ENCODE data around the gene IKZF3.
A peak's percentile ranks its signal among the peaks of the same experiment; 100 is the strongest.
"Not testable (repeated sequence)": the region's sequence is repeated elsewhere in the genome, so short reads cannot be mapped to it uniquely, and the experiment has no call there.

IKZF3 gene

GRCh38 chr17:39863918-39864746 lies at the start of gene IKZF3:
Gene IKZF3 (minus strand): TSS chr17:39864312. CDS start chr17:39864126, 186 bp downstream.
- DNase-seq, result peak; percentile 70

GRCh38 chr17:39908789-39909352 lies 44.8 kb upstream of the IKZF3 start:
- no peak for DNase-seq

DNA sequence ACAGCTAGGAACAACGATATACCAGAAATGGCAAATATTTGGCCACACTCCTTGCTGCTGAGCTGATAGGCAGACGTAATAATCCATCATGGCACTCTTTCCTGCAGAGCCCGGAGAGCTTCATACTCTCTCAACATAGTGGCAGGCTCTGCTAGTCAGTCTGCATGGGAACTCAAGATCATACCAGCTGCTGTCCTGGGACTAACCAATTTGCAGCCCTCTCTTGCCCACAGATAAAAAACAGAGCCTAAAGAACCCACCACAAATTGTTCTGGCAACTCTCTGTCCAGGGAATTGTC lies 40.8 kb upstream of the IKZF3 start:
- no peak for DNase-seq

- no peak for DNase-seq
Observed at GRCh38 chr17:39903158-39903884, 39.2 kb upstream of the IKZF3 start.

GRCh38 chr17:39902027-39902426 lies 37.9 kb upstream of the IKZF3 start:
- not testable (repeated sequence) for DNase-seq

DNA sequence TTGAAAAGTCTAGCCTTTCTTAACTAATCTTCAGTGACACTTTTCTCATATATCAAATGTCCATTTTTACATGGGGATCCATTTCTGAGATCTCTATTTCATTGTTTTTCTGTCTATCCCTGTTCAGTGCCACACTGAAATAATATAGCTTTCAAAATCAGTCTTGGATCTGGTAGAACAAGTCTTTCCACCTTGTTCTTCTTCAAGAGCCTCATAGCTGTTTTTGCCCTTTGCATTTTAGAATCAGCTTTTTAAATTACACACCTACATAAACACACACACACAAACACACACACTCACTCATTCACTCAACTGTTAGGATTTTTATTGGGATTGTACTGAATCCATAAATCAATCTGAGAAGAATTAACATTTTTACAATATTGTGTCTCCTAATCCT lies 35.1 kb upstream of the IKZF3 start:
- DNase-seq, result no peak

DNA sequence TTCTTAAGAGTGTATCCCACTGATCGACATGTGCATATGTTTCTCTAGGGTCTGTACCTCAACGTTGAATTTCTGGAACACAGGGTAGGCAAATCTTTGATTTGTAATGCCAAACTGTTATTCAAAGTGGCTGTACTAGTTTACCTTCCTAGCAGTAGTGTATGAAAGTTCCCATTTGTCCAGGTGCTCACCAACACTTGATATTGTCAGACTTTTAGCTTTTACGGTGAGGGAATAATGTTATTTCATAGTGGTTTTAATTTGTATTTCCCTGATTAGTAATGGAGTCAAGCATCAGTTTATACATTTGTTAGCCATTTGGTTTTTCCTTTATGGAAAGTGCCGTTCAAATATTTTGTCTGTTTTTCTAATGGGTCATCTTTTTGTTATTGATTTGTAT lies 34.0 kb upstream of the IKZF3 start:
- no peak for DNase-seq

DNA sequence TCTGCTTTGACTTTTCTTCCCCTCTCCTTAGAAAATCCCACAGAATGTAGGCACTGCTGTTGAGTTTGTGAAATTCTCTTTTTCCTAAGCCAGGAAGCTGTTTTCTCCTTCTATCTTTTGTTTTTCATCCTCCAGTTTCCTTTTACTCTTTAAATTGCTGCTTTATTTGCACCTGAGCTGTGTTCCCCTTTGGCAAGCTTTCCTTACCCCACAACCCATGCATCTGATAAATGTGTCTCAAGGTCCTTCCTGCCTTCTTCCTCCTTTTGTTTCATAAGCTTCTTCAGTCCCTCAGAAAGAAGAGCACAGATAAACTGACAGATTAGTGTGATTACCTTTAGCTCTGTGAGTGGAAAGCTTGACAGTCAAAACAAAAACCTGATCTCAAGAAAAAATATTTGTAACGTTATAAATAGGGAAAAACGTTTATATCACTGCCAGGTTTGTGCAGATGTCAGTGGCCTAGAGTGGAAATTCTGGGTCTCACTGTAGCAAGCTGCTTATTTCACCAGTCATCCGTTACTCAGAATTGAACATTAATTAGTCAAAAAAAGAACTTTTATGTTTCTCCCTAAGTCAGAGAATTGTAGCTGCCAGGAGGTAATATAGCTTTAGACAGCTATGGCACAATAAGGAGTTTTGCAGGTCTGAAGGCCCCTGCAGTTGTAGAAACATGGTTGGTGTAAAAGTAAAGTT lies 30.7 kb upstream of the IKZF3 start:
- DNase-seq, result no peak

DNA sequence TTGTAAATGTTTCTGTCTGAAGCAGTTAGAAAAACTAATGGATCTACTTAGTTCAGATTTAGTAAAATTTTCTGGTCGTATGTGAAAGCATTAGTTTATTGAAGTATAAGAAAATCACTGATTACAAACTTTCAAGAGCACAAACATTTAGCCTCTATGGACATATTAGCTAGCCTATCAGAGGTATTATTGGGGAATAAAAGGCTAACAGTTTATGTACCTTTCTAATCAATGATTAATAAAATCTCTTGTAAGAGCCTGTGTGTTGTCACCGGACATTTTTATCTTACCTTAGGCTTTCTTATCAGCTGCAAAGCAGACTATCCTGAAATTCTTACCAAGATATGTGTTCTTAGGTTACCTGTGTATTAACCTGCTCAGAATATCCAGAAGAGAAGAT lies 25.1 kb upstream of the IKZF3 start:
- DNase-seq, result no peak

- DNase-seq, result no peak
Observed at GRCh38 chr17:39887078-39887477, 23.0 kb upstream of the IKZF3 start.

- DNase-seq, result not testable (repeated sequence)
Observed at GRCh38 chr17:39886102-39886501, 22.0 kb upstream of the IKZF3 start.

DNA sequence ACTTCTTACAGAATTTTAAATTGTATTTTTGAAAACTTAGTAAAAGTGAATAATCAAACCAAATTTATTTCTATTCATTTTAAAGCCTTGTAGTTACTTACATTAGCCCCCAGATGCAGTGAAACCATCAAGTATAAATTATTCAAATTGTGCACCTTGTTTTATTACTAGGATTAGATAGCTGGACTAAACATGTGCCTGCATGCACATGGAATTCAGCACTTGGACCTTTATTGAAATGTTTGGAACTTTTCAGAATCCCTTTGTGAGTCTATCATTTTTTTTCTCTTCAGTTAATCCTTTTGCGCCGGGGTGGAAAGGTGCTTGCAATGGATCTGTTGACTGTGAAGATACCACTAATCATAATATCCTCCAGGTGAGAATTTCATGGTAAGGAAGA lies 8.6 kb upstream of the IKZF3 start:
- DNase-seq, result no peak

GRCh38 chr17:39871801-39872200 lies 7.7 kb upstream of the IKZF3 start:
- no peak for DNase-seq

DNA sequence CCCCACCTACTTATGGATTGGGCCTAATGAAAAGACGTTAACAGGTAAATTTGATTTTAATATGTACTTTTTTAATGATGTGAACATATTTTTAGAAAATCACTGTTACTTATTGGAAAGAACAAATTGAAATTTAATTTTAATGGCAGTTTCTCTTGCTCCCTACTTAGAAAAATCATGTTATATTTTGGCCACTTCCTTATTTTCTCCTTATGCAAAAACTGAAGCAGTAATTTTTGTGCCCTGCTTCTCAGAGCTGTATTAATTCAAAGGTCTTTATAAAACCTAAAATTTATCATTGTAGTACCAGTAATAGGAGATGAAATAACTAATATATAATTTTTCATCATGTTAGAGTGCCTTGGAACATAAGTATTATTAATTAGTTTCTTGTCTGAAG lies 6.7 kb upstream of the IKZF3 start:
- DNase-seq, result no peak

- DNase-seq, result no peak
Observed at GRCh38 chr17:39868554-39868942, 4.4 kb upstream of the IKZF3 start.

DNA sequence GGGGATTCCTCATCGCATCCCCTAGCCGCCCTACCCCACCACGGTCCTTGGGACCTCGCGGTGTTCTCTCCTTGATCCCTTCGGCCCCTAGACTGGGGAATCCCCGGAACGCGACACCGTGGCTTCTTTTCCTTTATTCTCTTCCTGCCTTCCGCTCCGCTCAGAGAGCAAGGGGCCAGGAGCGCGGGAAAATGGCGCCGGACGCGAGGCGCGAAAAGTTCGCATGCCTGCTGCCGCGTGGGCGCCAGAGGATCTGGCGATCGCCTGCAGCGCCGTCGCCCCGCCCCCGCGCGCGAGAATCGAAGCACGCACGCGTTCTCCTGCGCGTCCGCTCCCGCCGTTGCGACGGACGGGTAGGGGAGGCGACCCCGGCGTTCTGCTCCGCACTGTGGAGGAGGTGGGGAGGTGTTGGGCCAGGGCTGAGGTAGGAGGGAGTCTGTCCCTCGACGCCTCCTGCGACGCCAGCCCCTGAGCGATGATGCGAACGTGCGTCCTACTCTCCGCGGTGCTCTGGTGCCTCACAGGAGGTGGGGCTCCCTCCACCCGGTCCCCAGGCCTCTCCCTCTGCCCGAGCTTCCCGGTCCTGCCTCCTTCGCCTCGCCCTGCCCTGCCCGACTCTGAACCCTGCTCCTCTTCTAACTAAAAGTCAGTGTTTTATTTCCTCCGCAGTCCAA lies 3.9 kb upstream of the IKZF3 start, which contains the start of gene ZPBP2:
ZPBP2 (plus strand) TSS at position 323 of the 674 bp plus-strand sequence; CDS start at position 476, 153 bp downstream.
- DNase-seq, result peak; percentile 42

DNA sequence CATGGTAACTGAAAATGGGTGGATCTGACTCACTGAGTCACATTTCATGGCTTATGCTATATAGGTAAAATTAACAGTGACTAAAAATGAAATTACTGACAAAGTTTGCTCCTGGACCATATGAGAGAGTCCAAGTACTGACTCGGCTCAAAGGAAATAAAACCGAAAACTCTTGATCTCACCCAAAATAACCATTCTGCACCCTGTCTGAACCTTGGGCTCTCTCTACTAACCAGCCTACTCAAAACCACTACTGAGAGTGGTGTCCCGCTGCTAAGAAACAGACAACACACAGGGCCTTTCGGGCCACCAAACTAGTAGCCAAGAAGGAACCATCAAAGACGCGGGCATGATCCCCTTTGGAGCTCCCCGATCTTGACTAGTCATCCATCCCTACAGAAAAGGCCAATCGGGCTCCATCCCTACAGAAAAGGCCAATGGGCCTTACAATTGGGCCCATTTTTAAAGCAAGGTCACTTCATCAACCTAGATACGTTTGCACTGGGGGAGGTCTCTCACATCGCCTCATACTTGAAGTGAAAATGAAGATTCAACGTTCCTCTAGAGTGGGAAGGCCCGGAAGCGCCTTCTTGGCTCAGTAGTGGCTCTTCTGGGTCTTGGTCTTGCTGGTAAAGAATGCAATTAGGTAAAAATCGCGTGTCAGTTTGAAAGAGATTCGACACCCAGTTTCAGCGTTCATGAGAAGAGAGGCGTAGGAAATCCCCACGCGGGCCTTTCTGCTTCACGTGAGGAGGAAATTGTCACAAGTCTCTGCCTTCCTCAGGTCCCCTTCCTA lies 3.2 kb upstream of the IKZF3 start:
- DNase-seq, result peak; percentile 43

DNA sequence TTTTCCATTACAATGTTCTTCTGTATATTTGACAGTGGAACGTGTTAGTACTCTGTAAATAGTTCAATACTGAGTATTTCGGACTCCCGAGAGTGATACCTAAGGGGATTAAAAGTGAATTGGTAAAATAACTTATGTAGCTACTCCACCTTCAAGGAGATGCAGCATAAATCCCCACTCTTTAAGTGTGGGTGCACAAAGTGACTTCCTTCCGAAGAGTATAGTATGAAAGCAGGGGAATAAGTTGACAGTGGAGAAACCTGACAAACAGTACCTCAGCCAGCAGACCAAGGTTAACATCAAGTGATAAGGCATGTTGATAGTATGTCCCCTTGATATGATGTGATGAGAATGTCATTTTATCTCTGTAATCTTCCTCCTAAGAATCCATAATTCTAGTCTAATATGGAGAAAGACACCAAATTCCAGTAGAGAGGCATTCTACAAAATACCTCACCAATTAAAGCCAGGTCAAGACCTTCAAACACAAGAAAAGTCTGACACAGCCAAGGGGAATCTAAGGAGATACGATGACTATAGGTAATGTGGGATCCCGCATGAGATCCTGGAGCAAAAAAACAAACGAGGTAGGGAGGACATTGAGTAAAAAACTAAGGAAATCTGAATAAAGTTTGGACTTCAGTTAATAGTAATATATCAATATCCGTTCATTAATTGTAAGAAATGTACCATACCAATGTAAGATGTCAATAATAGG lies 2.1 kb upstream of the IKZF3 start:
- no peak for DNase-seq

GRCh38 chr17:39863244-39863917 lies 731 bp downstream of the IKZF3 start:
- no peak for DNase-seq

GRCh38 chr17:39861235-39861634 lies 2.9 kb downstream of the IKZF3 start:
- no peak for DNase-seq
